Neural progenitor cell (in vitro differentiated cells): Measurements from ENCODE around the gene PBX1. TPM values are rescaled to one million over a fixed set of nuclear protein-coding genes. Genes with fewer than 3 reads are reported as not detected.

Experiments
- DNase-seq: peaks from one replicate; pipeline ENCODE4 v3.0.0-alpha.2; 2016; ENCODE audit warnings: low spot score
- H2AFZ ChIP-seq: fragments of 200-600 bp; sonication (generic); replicated peaks from 2 replicates; pipeline ENCODE4 v1.6.1; 2016; ENCODE audit warnings: antibody characterized with exemption
- H3F3A ChIP-seq: fragments of 200-600 bp; sonication (generic); 2 replicates; pipeline ENCODE4 v1.6.1; 2016; ENCODE audit warnings: antibody characterized with exemption, low read depth
- H3K27ac ChIP-seq: fragments of 200-600 bp; sonication (generic); 2 replicates; pipeline ENCODE4 v1.5.1; 2016; ENCODE audit warnings: mild to moderate bottlenecking
- H3K27me3 ChIP-seq: fragments of 200-600 bp; sonication (generic); 2 replicates; pipeline ENCODE4 v1.6.1; 2016; ENCODE audit warnings: mild to moderate bottlenecking, moderate library complexity
- H3K36me3 ChIP-seq: fragments of 200-600 bp; sonication (generic); 2 replicates; pipeline ENCODE4 v1.5.1; 2016
- H3K4me1 ChIP-seq: fragments of 200-600 bp; sonication (generic); 2 replicates; pipeline ENCODE4 v1.6.1; 2016; ENCODE audit warnings: mixed run types
- H3K4me2 ChIP-seq: fragments of 200-600 bp; sonication (generic); 2 replicates; pipeline ENCODE4 v1.6.1; 2016
- H3K4me3 ChIP-seq: fragments of 200-600 bp; sonication (generic); 2 replicates; pipeline ENCODE4 v1.5.1; 2016
- H3K79me2 ChIP-seq: fragments of 200-600 bp; sonication (generic); 2 replicates; pipeline ENCODE4 v1.6.1; 2016; ENCODE audit warnings: low read depth
- H3K9ac ChIP-seq: fragments of 200-600 bp; sonication (generic); 2 replicates; pipeline ENCODE4 v1.6.1; 2016
- H3K9me3 ChIP-seq: fragments of 200-600 bp; sonication (generic); 2 replicates; pipeline ENCODE4 v1.5.1; 2016; ENCODE audit warnings: low read depth
- H4K20me1 ChIP-seq: fragments of 200-600 bp; sonication (generic); 2 replicates; pipeline ENCODE4 v1.6.1; 2016; ENCODE audit warnings: low read depth
- H3K27ac Mint-ChIP-seq: 3 replicates; pipeline ENCODE4 v1.8.0; 2021; ENCODE audit warnings: mixed read lengths
- H3K27me3 Mint-ChIP-seq: 2 replicates; pipeline ENCODE4 v1.8.0; 2022; ENCODE audit warnings: low read depth, mild to moderate bottlenecking, inconsistent platforms, moderate library complexity, mixed read lengths; ENCODE audit not compliant: insufficient read depth
- H3K36me3 Mint-ChIP-seq: 3 replicates; pipeline ENCODE4 v1.8.0; 2021; ENCODE audit warnings: mixed read lengths
- H3K4me1 Mint-ChIP-seq: 3 replicates; pipeline ENCODE4 v1.8.0; 2021; ENCODE audit warnings: mixed read lengths
- H3K4me3 Mint-ChIP-seq: 3 replicates; pipeline ENCODE4 v1.8.0; 2021; ENCODE audit warnings: mild to moderate bottlenecking, moderate library complexity, mixed read lengths
- H3K9me3 Mint-ChIP-seq: 3 replicates; pipeline ENCODE4 v1.8.0; 2020; ENCODE audit warnings: mixed read lengths
- CTCF ChIP-seq: fragments of 200-600 bp; sonication (generic); IDR thresholded peaks from 2 replicates; pipeline ENCODE4 v1.5.1; 2017; ENCODE audit warnings: antibody characterized with exemption, mild to moderate bottlenecking
- EZH2 ChIP-seq: fragments of 200-600 bp; sonication (generic); IDR thresholded peaks from 2 replicates; pipeline ENCODE4 v1.6.1; 2017; ENCODE audit warnings: antibody characterized with exemption, mild to moderate bottlenecking, moderate library complexity
- EZH2phosphoT487 ChIP-seq: fragments of 200-600 bp; sonication (generic); IDR thresholded peaks from 2 replicates; pipeline ENCODE4 v1.6.1; 2017; ENCODE audit warnings: antibody characterized with exemption
- total RNA-seq: library from RNA; depleted of rRNA; stranded (reverse); fragments of >200 nt; gene quantifications from 2 replicates; pipeline ENCODE4 v1.2.3, GENCODE V29; 2015; ENCODE audit warnings: low replicate concordance

The PBX1 gene
- total RNA-seq, 1 donor from 2014 or later: 91.1 TPM

GRCh38 chr1:164774819-164775654, 216.1 kb downstream of the PBX1 start:
- Histone ChIP-seq H3K4me3 (no peak overlapping the region), H3K79me2 (peaks cover 88% of the 10 kb centered on the region), H3K36me3 (no peaks in the 10 kb centered on the region), H4K20me1 (peaks cover 88% of the 10 kb centered on the region), H3K9ac (no peak overlapping the region), H3K4me1 (peaks cover 33% of the 10 kb centered on the region), H3K4me2 (peak overlapping the region; percentile 4), H3K27ac (no peak overlapping the region), H3F3A (no peaks in the 10 kb centered on the region), H3K9me3 (no peaks in the 10 kb centered on the region), H2AFZ (no peak overlapping the region), H3K27me3 (no peaks in the 10 kb centered on the region)
- H3K27me3 Mint-ChIP-seq: peaks cover 5% of the 10 kb centered on the region
- DNase-seq: peak; percentile 61
- H3K4me3 Mint-ChIP-seq: no peak overlapping the region
- peak overlapping the region; percentile 24 for H3K27ac Mint-ChIP-seq
- H3K9me3 Mint-ChIP-seq: no peaks in the 10 kb centered on the region
- no peak for TF ChIP-seq EZH2phosphoT487
- TF ChIP-seq EZH2: no peak
- no peak for TF ChIP-seq CTCF
- peaks cover 58% of the 10 kb centered on the region for H3K4me1 Mint-ChIP-seq
- peaks cover 4% of the 10 kb centered on the region for H3K36me3 Mint-ChIP-seq

GRCh38 chr1:164777518-164777917, 218.5 kb downstream of the PBX1 start:
- Histone ChIP-seq H2AFZ (no peak overlapping the region), H3K9ac (no peak overlapping the region), H3K27ac (no peak overlapping the region), H4K20me1 (peaks cover 76% of the 10 kb centered on the region), H3K4me2 (no peak overlapping the region), H3K4me1 (peaks cover 17% of the 10 kb centered on the region), H3F3A (no peaks in the 10 kb centered on the region), H3K27me3 (no peaks in the 10 kb centered on the region), H3K36me3 (no peaks in the 10 kb centered on the region), H3K4me3 (no peak overlapping the region), H3K79me2 (peaks cover 82% of the 10 kb centered on the region), H3K9me3 (no peaks in the 10 kb centered on the region)
- peaks cover 9% of the 10 kb centered on the region for H3K36me3 Mint-ChIP-seq
- TF ChIP-seq EZH2 (no peak), CTCF (no peak), EZH2phosphoT487 (no peak)
- H3K27me3 Mint-ChIP-seq: peaks cover 5% of the 10 kb centered on the region
- DNase-seq: no peak
- H3K27ac Mint-ChIP-seq: no peak overlapping the region
- no peak overlapping the region for H3K4me3 Mint-ChIP-seq
- H3K9me3 Mint-ChIP-seq: peaks cover 4% of the 10 kb centered on the region
- H3K4me1 Mint-ChIP-seq: peaks cover 50% of the 10 kb centered on the region

GRCh38 chr1:164779376-164779775, 220.4 kb downstream of the PBX1 start:
- Histone ChIP-seq H3F3A (no peaks in the 10 kb centered on the region), H3K4me2 (no peak overlapping the region), H4K20me1 (peaks cover 74% of the 10 kb centered on the region), H2AFZ (no peak overlapping the region), H3K4me3 (no peak overlapping the region), H3K9ac (no peak overlapping the region), H3K27me3 (no peaks in the 10 kb centered on the region), H3K4me1 (peaks cover 7% of the 10 kb centered on the region), H3K79me2 (peaks cover 73% of the 10 kb centered on the region), H3K36me3 (no peaks in the 10 kb centered on the region), H3K27ac (no peak overlapping the region), H3K9me3 (no peaks in the 10 kb centered on the region)
- Mint-ChIP-seq H3K27me3 (peaks cover 2% of the 10 kb centered on the region), H3K9me3 (peaks cover 8% of the 10 kb centered on the region), H3K4me1 (peaks cover 42% of the 10 kb centered on the region), H3K27ac (no peak overlapping the region), H3K36me3 (peaks cover 19% of the 10 kb centered on the region), H3K4me3 (no peak overlapping the region)
- no peak for TF ChIP-seq EZH2phosphoT487
- TF ChIP-seq CTCF: no peak
- no peak for TF ChIP-seq EZH2
- no peak for DNase-seq
